GM12865 (cell line): ENCODE results near the gene WDR81.
"Not testable (repeated sequence)": the region's sequence is repeated elsewhere in the genome, so short reads cannot be mapped to it uniquely, and the experiment has no call there.

ENCODE experiments used
- DNase-seq: peaks from one replicate; pipeline ENCODE4 v3.0.0; 2010; ENCODE audit warnings: low read depth
- H3K4me3 ChIP-seq: 2 replicates; pipeline ENCODE4 v1.5.1; 2011; ENCODE audit warnings: mild to moderate bottlenecking, low read depth, low read length, control low read depth
- CTCF ChIP-seq: IDR thresholded peaks from 2 replicates; pipeline ENCODE4 v1.5.1; 2011; ENCODE audit warnings: low read length, control low read depth, low read depth, inconsistent platforms; ENCODE audit not compliant: insufficient read depth; ENCODE audit errors: missing control alignments

Gene WDR81

GRCh38 chr17:1718362-1719165 lies 5.9 kb upstream of the WDR81 start:
- no peak for DNase-seq
- TF ChIP-seq CTCF: no peak
- H3K4me3 ChIP-seq: peak overlapping the region; percentile 71

GRCh38 chr17:1720856-1721386 lies 3.6 kb upstream of the WDR81 start:
- DNase-seq: peak; percentile 86
- H3K4me3 ChIP-seq: no peak overlapping the region
- peak; percentile 99 for TF ChIP-seq CTCF

GRCh38 chr17:1722022-1722421 lies 2.5 kb upstream of the WDR81 start:
- peak; percentile 83 for DNase-seq

GRCh38 chr17:1724869-1725641 lies 551 bp downstream of the WDR81 start:
- no peak for DNase-seq
- peak overlapping the region; percentile 84 for H3K4me3 ChIP-seq

More at GRCh38 chr17:1722022-1722421, 2.5 kb upstream of the WDR81 start:
- not testable (repeated sequence) for H3K4me3 ChIP-seq

GRCh38 chr17:1725642-1726511 lies 1.4 kb downstream of the WDR81 start:
- no peak for TF ChIP-seq CTCF
- H3K4me3 ChIP-seq: peak overlapping the region; percentile 84; the same call in 1 of the 2 replicates

More at GRCh38 chr17:1724869-1725641, 551 bp downstream of the WDR81 start:
- TF ChIP-seq CTCF: no peak

GRCh38 chr17:1726626-1727257 lies 2.2 kb downstream of the WDR81 start:
- no peak for DNase-seq
- no peak for TF ChIP-seq CTCF
- H3K4me3 ChIP-seq: no peak overlapping the region

More at GRCh38 chr17:1725642-1726511, 1.4 kb downstream of the WDR81 start:
- DNase-seq: no peak
